H1 (cell line): ENCODE measurements around the gene ZBTB37. TPM values are rescaled to one million over a fixed set of nuclear protein-coding genes. Genes with fewer than 3 reads are reported as not detected.

ENCODE experiments used
- CTCF ChIA-PET: fragments of 300-600 bp; sonication (Branson Sonifier 250); formaldehyde crosslinking; loops from one replicate; lab custom pipeline; 2021; ENCODE audit not compliant: partially characterized antibody; lab: Charles Lee
- POLR2A ChIA-PET: fragments of 300-600 bp; sonication (Branson Sonifier 250); formaldehyde crosslinking; loops from one replicate; lab custom pipeline; 2021; ENCODE audit warnings: inconsistent platforms; ENCODE audit not compliant: partially characterized antibody; lab: Charles Lee
- DNase-seq, 2 experiments: peaks; one replicate each; pipeline versions ENCODE4 v3.0.0 to v3.0.0-alpha.2; 2010 to 2022; ENCODE audit warnings: low spot score in 2 of 2, low read depth in 1 of 2, mixed read lengths in 1 of 2
- FAIRE-seq: peaks from 2 replicates; lab custom pipeline; 2011; peaks lifted over from hg19 to GRCh38; lab: Jason Lieb, UNC
- H2AFZ ChIP-seq: 2 replicates; pipeline ENCODE4 v1.8.1; 2012; ENCODE audit warnings: low read length, inconsistent platforms
- H2AK5ac ChIP-seq: 2 replicates; pipeline ENCODE4 v1.6.1; 2013; ENCODE audit warnings: low read depth, low read length
- H2BK120ac ChIP-seq: replicated peaks from 2 replicates; pipeline ENCODE3; 2013; ENCODE audit warnings: low read depth, low read length, inconsistent platforms
- H2BK12ac ChIP-seq: 2 replicates; pipeline ENCODE4 v1.6.1; 2013; ENCODE audit warnings: low read depth, low read length
- H2BK15ac ChIP-seq: 2 replicates; pipeline ENCODE4 v1.6.1; 2013; ENCODE audit warnings: low read length
- H2BK20ac ChIP-seq: 2 replicates; pipeline ENCODE4 v1.6.1; 2013; ENCODE audit warnings: low read length
- H2BK5ac ChIP-seq: 2 replicates; pipeline ENCODE4 v1.6.1; 2013; ENCODE audit warnings: low read depth, low read length
- H3K14ac ChIP-seq: 2 replicates; pipeline ENCODE4 v1.6.1; 2013; ENCODE audit warnings: inconsistent platforms; ENCODE audit not compliant: insufficient read length
- H3K18ac ChIP-seq: 2 replicates; pipeline ENCODE4 v1.6.1; 2013; ENCODE audit warnings: low read length; ENCODE audit errors: extremely low read depth
- H3K23ac ChIP-seq: 2 replicates; pipeline ENCODE4 v1.6.1; 2013; ENCODE audit warnings: inconsistent platforms; ENCODE audit not compliant: insufficient read length
- H3K23me2 ChIP-seq: 2 replicates; pipeline ENCODE4 v1.6.1; 2013; ENCODE audit warnings: low read depth, low read length
- H3K27ac ChIP-seq: 2 replicates; pipeline ENCODE4 v1.6.1; 2011; ENCODE audit warnings: low read depth, low read length, inconsistent platforms
- H3K27me3 ChIP-seq, 4 experiments: replicated peaks in 1 of 4; 1 replicate in 1 of 4; 2 replicates in 3 of 4; pipeline versions ENCODE4 v1.6.1 to v1.8.1; 2011 to 2013; ENCODE audit warnings: low read length in 3 of 4, mild to moderate bottlenecking in 3 of 4, inconsistent platforms in 2 of 4, mixed read lengths in 2 of 4, moderate library complexity in 1 of 4; ENCODE audit not compliant: control insufficient read depth in 3 of 4, insufficient read depth in 3 of 4; ENCODE audit errors: extremely low read depth in 1 of 4
- H3K36me3 ChIP-seq, 4 experiments: 2 replicates each; pipeline versions ENCODE4 v1.6.1 to v1.8.1; 2011 to 2013; ENCODE audit warnings: mild to moderate bottlenecking in 4 of 4, low read length in 3 of 4, moderate library complexity in 2 of 4, control low read depth in 1 of 4, inconsistent platforms in 1 of 4; ENCODE audit not compliant: insufficient read depth in 4 of 4, control insufficient read depth in 2 of 4
- H3K4ac ChIP-seq: replicated peaks from 2 replicates; pipeline ENCODE3; 2013; ENCODE audit warnings: low read length, low read depth, mixed read lengths, inconsistent platforms; ENCODE audit not compliant: insufficient read length
- H3K4me1 ChIP-seq, 4 experiments: replicated peaks in 1 of 4; 1 replicate in 1 of 4; 2 replicates in 3 of 4; pipeline versions ENCODE4 v1.6.1 to v1.8.1; 2011 to 2013; ENCODE audit warnings: low read length in 3 of 4, inconsistent platforms in 2 of 4, mixed read lengths in 1 of 4; ENCODE audit not compliant: insufficient read depth in 4 of 4, control insufficient read depth in 3 of 4
- H3K4me2 ChIP-seq, 2 experiments: 2 replicates each; pipeline versions ENCODE4 v1.6.1 to v1.8.1; 2011 to 2013; ENCODE audit warnings: low read depth in 2 of 2, low read length in 2 of 2, control low read depth in 1 of 2, inconsistent platforms in 1 of 2, mild to moderate bottlenecking in 1 of 2; ENCODE audit not compliant: insufficient read depth in 1 of 2
- H3K4me3 ChIP-seq, 4 experiments: fragments of 200-600, 300-600 bp in 1 of 4; sonication (generic), shearing (Covaris generic), sonication (Bioruptor Twin) in 1 of 4; 2 replicates each; pipeline versions ENCODE4 v1.5.1 to v1.8.1; 2011 to 2016; ENCODE audit warnings: low read length in 4 of 4, low read depth in 3 of 4, control low read depth in 2 of 4, inconsistent platforms in 2 of 4, mild to moderate bottlenecking in 2 of 4, mixed read lengths in 1 of 4, moderate library complexity in 1 of 4; ENCODE audit not compliant: insufficient read depth in 2 of 4; ENCODE audit errors: extremely low read depth in 1 of 4
- H3K56ac ChIP-seq: replicated peaks from 2 replicates; pipeline ENCODE3; 2013; ENCODE audit warnings: low read depth, mild to moderate bottlenecking, mixed read lengths, low read length, inconsistent platforms; ENCODE audit not compliant: insufficient read length
- H3K79me1 ChIP-seq: 2 replicates; pipeline ENCODE4 v1.6.1; 2013; ENCODE audit warnings: low read depth, low read length, control low read depth
- H3K79me2 ChIP-seq, 2 experiments: 2 replicates each; pipeline versions ENCODE4 v1.6.1 to v1.8.1; 2012 to 2013; ENCODE audit warnings: low read length in 2 of 2, mild to moderate bottlenecking in 2 of 2, inconsistent platforms in 1 of 2; ENCODE audit not compliant: insufficient read depth in 2 of 2, control insufficient read depth in 1 of 2
- H3K9ac ChIP-seq, 4 experiments: replicated peaks in 1 of 4; 1 replicate in 1 of 4; 2 replicates in 3 of 4; pipeline versions ENCODE4 v1.6.1 to v1.8.1; 2011 to 2013; ENCODE audit warnings: low read depth in 3 of 4, low read length in 3 of 4, control low read depth in 2 of 4, mild to moderate bottlenecking in 2 of 4, moderate library complexity in 2 of 4, inconsistent platforms in 1 of 4; ENCODE audit errors: extremely low read depth in 1 of 4
- H3K9me3 ChIP-seq, 2 experiments: 2 replicates each; pipeline versions ENCODE4 v1.6.1 to v1.8.1; 2012 to 2013; ENCODE audit warnings: mild to moderate bottlenecking in 2 of 2, moderate library complexity in 2 of 2, control low read depth in 1 of 2, inconsistent platforms in 1 of 2, low read depth in 1 of 2, low read length in 1 of 2, mixed read lengths in 1 of 2; ENCODE audit not compliant: insufficient read depth in 2 of 2
- H4K20me1 ChIP-seq, 2 experiments: replicated peaks in 1 of 2; 2 replicates each; pipeline versions ENCODE3 to v1.8.1; 2011 to 2013; ENCODE audit warnings: inconsistent platforms in 2 of 2, low read length in 2 of 2, mild to moderate bottlenecking in 1 of 2; ENCODE audit not compliant: insufficient read depth in 2 of 2, control insufficient read depth in 1 of 2
- H4K5ac ChIP-seq: 2 replicates; pipeline ENCODE4 v1.6.1; 2013; ENCODE audit warnings: low read length, low read depth, mixed read lengths, inconsistent platforms; ENCODE audit not compliant: insufficient read length
- H4K8ac ChIP-seq: 2 replicates; pipeline ENCODE4 v1.8.0; 2013; ENCODE audit warnings: mild to moderate bottlenecking, moderate library complexity, low read length, inconsistent platforms; ENCODE audit not compliant: insufficient read depth; ENCODE audit errors: extremely low read depth
- H4K91ac ChIP-seq: replicated peaks from 2 replicates; pipeline ENCODE3; 2013; ENCODE audit warnings: low read length, mixed read lengths, inconsistent platforms; ENCODE audit not compliant: insufficient read length
- PHF8 ChIP-seq: fragments of 200-600 bp; sonication (generic); conservative IDR thresholded peaks from 2 replicates; pipeline ENCODE4 v1.7.1; 2012; ENCODE audit warnings: low read depth, mild to moderate bottlenecking, inconsistent platforms, low read length, moderate library complexity
- POLR2A ChIP-seq, 2 experiments: IDR thresholded peaks; 1 replicate in 1 of 2; 2 replicates in 1 of 2; pipeline ENCODE4 v1.6.1; 2011; ENCODE audit warnings: low read depth in 2 of 2, low read length in 2 of 2, mild to moderate bottlenecking in 2 of 2; ENCODE audit errors: control extremely low read depth in 1 of 2
- POU5F1 ChIP-seq: IDR thresholded peaks from 2 replicates; pipeline ENCODE4 v1.6.1; 2011; ENCODE audit warnings: low read depth, mild to moderate bottlenecking, low read length, moderate library complexity
- USF2 ChIP-seq: IDR thresholded peaks from 2 replicates; pipeline ENCODE4 v1.6.1; 2011; ENCODE audit warnings: low read length, improper control_type of control experiment
- WGBS, 2 experiments: shearing (Covaris generic) in 1 of 2; methylation state at CpG; one replicate each; pipeline versions ENCODE4 v1.1.6 to v1.1.7; 2013 to 2015; ENCODE audit warnings: low lambda C conversion rate in 2 of 2, mixed read lengths in 2 of 2, inconsistent platforms in 1 of 2, low coverage in 1 of 2, missing lambda C conversion rate in 1 of 2; ENCODE audit not compliant: insufficient replicate concordance in 2 of 2, insufficient coverage in 1 of 2, insufficient read length in 1 of 2; ENCODE audit errors: extremely low coverage in 1 of 2, missing lambda C conversion rate in 1 of 2; 5-methylcytosine and 5-hydroxymethylcytosine counted together
- polyA plus RNA-seq, 7 experiments: library from polyadenylated mRNA; depleted of rRNA in 3 of 7; stranded (reverse) in 5 of 7; unstranded in 2 of 7; fragments of >200 nt in 5 of 7; fragments of 200-250 nt in 2 of 7; gene quantifications; 1 replicate in 5 of 7; 2 replicates in 1 of 7; 4 replicates in 1 of 7; pipeline versions ENCODE4 v1.2.1 to v1.2.3, GENCODE V29; 2011 to 2013; ENCODE audit warnings: missing spikeins in 2 of 7, mixed read lengths in 2 of 7
- total RNA-seq: library from RNA; stranded (reverse); fragmentation: NEBNext Ultra II Directional; extraction: Animal tissue kit (Norgen Biotek cat#: 25700); gene quantifications from 2 replicates; pipeline ENCODE4 v1.2.1, GENCODE V29; 2021

ZBTB37 gene
- total and polyA plus RNA-seq, 2 of the 8 experiments (the other 6 are each of a cell fraction or from before 2014, with no cell fraction given) = 1.7 to 12.5 TPM

- H3K27me3 ChIP-seq = no peaks in the 10 kb centered on the region
- H3K79me2 ChIP-seq = no peaks in the 10 kb centered on the region
- no peaks in the 10 kb centered on the region for H3K9me3 ChIP-seq
- no peak overlapping the region for H2BK120ac ChIP-seq
- no peak overlapping the region for H4K91ac ChIP-seq
- DNase-seq = no peak
- no peak overlapping the region for H3K27ac ChIP-seq
- H2AFZ ChIP-seq = no peak overlapping the region
- TF ChIP-seq POLR2A (IDR thresholded peaks at IDR 0.05; ENCODE audit: control extremely low read depth in 1 of 2, low read depth in 2 of 2, low read length in 2 of 2) = 0 out of 3 replicates have a peak, but pooled peaks of 1 of the 2 experiments have one; percentile 38
- no peak for TF ChIP-seq USF2
- no peak for TF ChIP-seq POU5F1
- no peak for TF ChIP-seq PHF8
- no peak overlapping the region for H3K23ac ChIP-seq
- no peak overlapping the region for H3K4ac ChIP-seq
- no peak overlapping the region for H2BK5ac ChIP-seq
- no peaks in the 10 kb centered on the region for H3K23me2 ChIP-seq
- no peak overlapping the region for H3K4me2 ChIP-seq
- peaks cover 6 to 57% (median 25%) of the 10 kb centered on the region in 4 experiments; a peak in 7 of 8 replicates for H3K36me3 ChIP-seq
- no peak overlapping the region for H3K14ac ChIP-seq
- H4K5ac ChIP-seq = no peak overlapping the region
- no peak overlapping the region for H2BK12ac ChIP-seq
- no peak overlapping the region for H3K56ac ChIP-seq
- FAIRE-seq = no peak
- no peak overlapping the region for H3K18ac ChIP-seq
- H3K79me1 ChIP-seq = no peaks in the 10 kb centered on the region
- 91% methylated on average over 4 of the region's 4 CpGs; no CpG with 5 or more reads in 1 of the 2 experiments for WGBS, 2 experiments
- CTCF ChIA-PET = interaction anchor here (0.5 kb wide), 1 partner anchor 110 kb away, joined by 3 read pairs; no protein-coding TSS in a partner anchor
- peaks cover 0 to 1% of the 10 kb centered on the region in 2 experiments for H4K20me1 ChIP-seq
- no peak overlapping the region for H3K9ac ChIP-seq
- no peak overlapping the region for H2BK20ac ChIP-seq
- POLR2A ChIA-PET = interaction anchor here (0.7 to 17.5 kb wide), 4 partner anchors 8 to 233 kb away, joined by 3 to 475 read pairs (median 7); partner anchors contain the start of genes GAS5 and ZBTB37
- H3K4me1 ChIP-seq = peaks cover 0 to 9% (median 3%) of the 10 kb centered on the region in 4 experiments; a peak in 4 of 7 replicates
- no peak overlapping the region for H3K4me3 ChIP-seq
- H2AK5ac ChIP-seq = no peak overlapping the region
- H4K8ac ChIP-seq = no peak overlapping the region
- no peak overlapping the region for H2BK15ac ChIP-seq
These were observed 10.7 kb upstream of the ZBTB37 start for GRCh38 chr1:173857363-173857917.
